SU-DHL-6 (cell line): ENCODE data around the gene WWOX.

ENCODE experiments used
- EZH2phosphoT487 ChIP-seq: fragments of 200-600 bp; sonication (generic), shearing (Covaris generic); conservative IDR thresholded peaks from 2 replicates; pipeline ENCODE4 v1.6.1; 2018; ENCODE audit warnings: mild to moderate bottlenecking, antibody characterized with exemption, low read length, moderate library complexity, mixed read lengths
- TF ChIP-seq, protein P1 (sequence below): fragments of 200-600 bp; sonication (generic); IDR thresholded peaks from one replicate; pipeline ENCODE4 v1.5.1; 2017; ENCODE audit warnings: antibody characterized with exemption, mild to moderate bottlenecking, low read length, moderate library complexity; ENCODE audit not compliant: insufficient read depth, poor library complexity, severe bottlenecking

DNA sequence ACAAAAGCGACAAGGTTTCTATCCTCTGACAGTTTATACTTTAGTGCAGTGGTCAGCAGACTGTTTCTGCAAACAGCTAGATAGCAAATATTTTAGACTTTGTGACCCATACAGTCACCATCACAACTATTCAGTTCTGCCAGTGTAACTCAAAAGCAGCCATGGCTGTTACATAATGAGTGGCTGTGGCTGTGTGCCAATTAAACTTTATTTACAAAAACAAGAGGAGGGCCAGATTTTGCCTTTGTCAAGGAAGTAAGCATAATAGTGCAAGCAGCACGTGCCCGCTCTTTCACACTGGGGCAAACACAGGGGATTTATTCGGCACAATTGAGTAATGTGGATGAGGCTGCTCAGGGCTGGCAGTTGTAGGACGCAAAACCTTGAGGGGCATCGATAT, 949.6 kb downstream of the WWOX start:
- TF ChIP-seq, protein P1, sequence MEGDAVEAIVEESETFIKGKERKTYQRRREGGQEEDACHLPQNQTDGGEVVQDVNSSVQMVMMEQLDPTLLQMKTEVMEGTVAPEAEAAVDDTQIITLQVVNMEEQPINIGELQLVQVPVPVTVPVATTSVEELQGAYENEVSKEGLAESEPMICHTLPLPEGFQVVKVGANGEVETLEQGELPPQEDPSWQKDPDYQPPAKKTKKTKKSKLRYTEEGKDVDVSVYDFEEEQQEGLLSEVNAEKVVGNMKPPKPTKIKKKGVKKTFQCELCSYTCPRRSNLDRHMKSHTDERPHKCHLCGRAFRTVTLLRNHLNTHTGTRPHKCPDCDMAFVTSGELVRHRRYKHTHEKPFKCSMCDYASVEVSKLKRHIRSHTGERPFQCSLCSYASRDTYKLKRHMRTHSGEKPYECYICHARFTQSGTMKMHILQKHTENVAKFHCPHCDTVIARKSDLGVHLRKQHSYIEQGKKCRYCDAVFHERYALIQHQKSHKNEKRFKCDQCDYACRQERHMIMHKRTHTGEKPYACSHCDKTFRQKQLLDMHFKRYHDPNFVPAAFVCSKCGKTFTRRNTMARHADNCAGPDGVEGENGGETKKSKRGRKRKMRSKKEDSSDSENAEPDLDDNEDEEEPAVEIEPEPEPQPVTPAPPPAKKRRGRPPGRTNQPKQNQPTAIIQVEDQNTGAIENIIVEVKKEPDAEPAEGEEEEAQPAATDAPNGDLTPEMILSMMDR: no peak
- TF ChIP-seq EZH2phosphoT487: no peak
